ENCODE data around the gene NDUFAF8. TPM values are rescaled to one million over a fixed set of nuclear protein-coding genes. Genes with fewer than 3 reads are reported as not detected.

NDUFAF8 gene
- 10 to 100 TPM; 24.5 to 31.6 (median 31.2) TPM for total RNA-seq
- long read RNA-seq, donor 1, transcript NDUFAF8-201 (3 exons, 615 nt): major isoform, 7 of 9 reads
- long read RNA-seq, donor 1, partial matches to known transcripts: 0 of 9 reads
- long read RNA-seq, donor 1, other reads (novel, unspliced or antisense): 2 of 9 reads
- long read RNA-seq, donor 2, transcript NDUFAF8-201 (3 exons, 615 nt): major isoform, 14 of 15 reads
- long read RNA-seq, donor 2, partial matches to known transcripts: 1 of 15 reads
- long read RNA-seq, donor 2, other reads (novel, unspliced or antisense): 0 of 15 reads

- DNase-seq (peak; percentile 96 to 98 (median 97)), ATAC-seq (peak; percentile 95)
- intact Hi-C loops (cut with DNase I, micrococcal nuclease): no loop called here
- Histone ChIP-seq H3K9me3 (no peaks in the 10 kb centered on the region), H3K4me1 (ENCODE audit: low read depth) (peaks cover 19% of the 10 kb centered on the region), H3K36me3 (ENCODE audit: low read depth) (peaks cover 2% of the 10 kb centered on the region), H3K4me3 (peak within 1 kb of the TSS; percentile 98)
- TF ChIP-seq CTCF (IDR thresholded peaks at IDR 0.05): no peak
Observed at GRCh38 chr17:81238815-81239713, at the start of gene NDUFAF8, which contains the start of gene TEPSIN. Gene NDUFAF8, plus strand, starts transcription at chr17:81239318. Its CDS starts 46 bp downstream, at chr17:81239364. Gene TEPSIN, minus strand, starts transcription at chr17:81239055. Its CDS starts 22 bp downstream, at chr17:81239033.

GRCh38 chr17:81189670-81190530 is 49.2 kb upstream of the NDUFAF8 start:
- Histone ChIP-seq H3K9me3 (no peaks in the 10 kb centered on the region), H3K36me3 (ENCODE audit: low read depth) (no peaks in the 10 kb centered on the region), H3K4me3 (no peak overlapping the region), H3K4me1 (ENCODE audit: low read depth) (no peaks in the 10 kb centered on the region)
- DNase-seq (no peak), ATAC-seq (peak; percentile 8)
- TF ChIP-seq CTCF (IDR thresholded peaks at IDR 0.05): no peak
- intact Hi-C loops (cut with DNase I, micrococcal nuclease): no loop called here

GRCh38 chr17:81190591-81190990 is 48.5 kb upstream of the NDUFAF8 start:
- no peak for ATAC-seq
- Histone ChIP-seq H3K36me3 (ENCODE audit: low read depth) (no peaks in the 10 kb centered on the region), H3K4me3 (no peak overlapping the region), H3K4me1 (ENCODE audit: low read depth) (no peaks in the 10 kb centered on the region), H3K9me3 (no peaks in the 10 kb centered on the region)
- intact Hi-C loops (cut with DNase I, micrococcal nuclease): no loop called here
- no peak for DNase-seq
- TF ChIP-seq CTCF (IDR thresholded peaks at IDR 0.05): no peak

- no peak for ATAC-seq
- no peak overlapping the region for H3K4me3 ChIP-seq
- TF ChIP-seq CTCF (IDR thresholded peaks at IDR 0.05): no peak
- no peaks in the 10 kb centered on the region for H3K36me3 ChIP-seq (ENCODE audit: low read depth)
- H3K9me3 ChIP-seq: no peaks in the 10 kb centered on the region
- DNase-seq: no peak
- no peaks in the 10 kb centered on the region for H3K4me1 ChIP-seq (ENCODE audit: low read depth)
- intact Hi-C loops (cut with DNase I, micrococcal nuclease): no loop called here
Observed at GRCh38 chr17:81191116-81191515, 48.0 kb upstream of the NDUFAF8 start.

- Histone ChIP-seq H3K4me3 (no peak overlapping the region), H3K36me3 (ENCODE audit: low read depth) (no peaks in the 10 kb centered on the region), H3K4me1 (ENCODE audit: low read depth) (no peaks in the 10 kb centered on the region), H3K9me3 (no peaks in the 10 kb centered on the region)
- ATAC-seq (no peak), DNase-seq (no peak)
- no peak for TF ChIP-seq CTCF (IDR thresholded peaks at IDR 0.05)
- intact Hi-C loops (cut with DNase I, micrococcal nuclease): no loop called here
Observed at GRCh38 chr17:81191646-81192045, 47.5 kb upstream of the NDUFAF8 start.
